ENCODE results near the gene AXDND1.

AXDND1 gene

DNA sequence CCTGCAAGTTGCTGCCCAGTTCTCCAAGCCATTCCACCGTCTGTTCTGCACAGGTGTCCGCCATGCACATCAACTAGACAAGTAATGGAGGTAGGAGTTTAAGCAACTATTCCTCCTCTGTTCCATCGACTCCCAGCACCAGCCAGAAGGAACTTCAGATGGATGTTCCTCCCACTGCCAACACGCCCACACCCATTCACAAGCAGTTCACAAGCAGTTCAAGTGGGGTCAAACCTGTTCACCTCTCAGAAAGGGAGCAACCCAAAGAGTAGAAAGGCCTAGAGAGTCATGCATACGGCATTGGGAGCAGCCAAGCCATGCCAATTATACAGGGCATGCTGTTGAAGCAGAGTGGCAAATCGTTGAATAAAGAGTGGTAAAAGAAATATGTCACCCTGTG lies 221.6 kb downstream of the AXDND1 start:
- DNase-seq: no peak

GRCh38 chr1:179588425-179589024 lies 222.8 kb downstream of the AXDND1 start:
- DNase-seq: no peak

DNA sequence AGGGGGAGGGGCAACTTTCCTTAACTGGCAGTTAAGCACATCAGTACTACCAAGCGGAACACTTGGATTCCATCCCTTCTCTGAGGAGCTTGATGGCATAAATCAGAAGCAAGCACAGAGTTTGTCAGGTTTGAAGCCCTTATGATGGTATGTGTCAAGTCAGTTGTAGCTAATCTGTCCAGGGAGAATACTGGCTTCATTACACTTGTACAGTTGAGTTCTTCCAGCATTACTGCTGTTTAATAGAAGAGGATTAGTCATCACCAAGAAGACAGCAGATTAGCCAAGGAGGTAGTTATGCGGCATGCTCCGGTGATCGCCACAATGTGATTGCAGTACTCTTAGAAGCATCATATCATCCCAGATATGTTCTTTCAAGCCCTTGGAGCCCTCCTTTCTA lies 223.7 kb downstream of the AXDND1 start:
- no peak for DNase-seq

DNA sequence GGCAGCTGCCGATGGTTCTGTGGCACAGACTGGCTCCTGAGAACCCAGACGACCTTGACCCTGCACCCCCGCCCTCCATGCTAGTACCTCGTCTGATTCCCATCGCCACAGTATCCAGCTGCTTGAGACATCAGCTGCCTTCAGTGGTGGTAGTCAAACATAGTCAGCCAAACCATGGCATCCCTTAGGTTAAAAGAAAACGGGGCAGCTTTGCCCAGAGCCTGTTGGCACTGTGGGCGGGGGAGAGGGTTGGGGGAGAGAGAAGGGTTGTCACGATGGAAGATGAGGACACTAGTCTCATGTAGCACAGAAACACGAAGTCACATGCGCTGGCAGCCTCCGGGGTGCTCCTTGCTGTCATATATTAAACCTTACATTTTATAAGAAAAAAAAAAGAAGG lies 224.9 kb downstream of the AXDND1 start:
- no peak for DNase-seq

DNA sequence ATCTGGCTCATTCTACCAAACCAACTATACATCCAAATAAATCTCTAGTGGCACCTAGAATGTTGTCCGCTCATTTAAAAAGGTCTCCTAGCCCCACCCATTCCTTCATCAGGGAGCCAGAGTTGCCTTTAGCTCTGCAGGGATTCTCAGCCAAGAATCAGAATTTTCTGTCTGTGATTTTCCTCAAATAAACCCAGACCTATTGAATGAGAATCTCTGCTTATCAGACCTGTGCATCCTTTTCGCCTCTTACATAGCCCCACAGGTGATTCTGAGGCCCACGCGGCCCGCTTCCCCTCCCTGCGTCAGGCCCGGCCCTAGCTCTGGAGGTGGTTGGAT lies 225.5 kb downstream of the AXDND1 start:
- no peak for DNase-seq

DNA sequence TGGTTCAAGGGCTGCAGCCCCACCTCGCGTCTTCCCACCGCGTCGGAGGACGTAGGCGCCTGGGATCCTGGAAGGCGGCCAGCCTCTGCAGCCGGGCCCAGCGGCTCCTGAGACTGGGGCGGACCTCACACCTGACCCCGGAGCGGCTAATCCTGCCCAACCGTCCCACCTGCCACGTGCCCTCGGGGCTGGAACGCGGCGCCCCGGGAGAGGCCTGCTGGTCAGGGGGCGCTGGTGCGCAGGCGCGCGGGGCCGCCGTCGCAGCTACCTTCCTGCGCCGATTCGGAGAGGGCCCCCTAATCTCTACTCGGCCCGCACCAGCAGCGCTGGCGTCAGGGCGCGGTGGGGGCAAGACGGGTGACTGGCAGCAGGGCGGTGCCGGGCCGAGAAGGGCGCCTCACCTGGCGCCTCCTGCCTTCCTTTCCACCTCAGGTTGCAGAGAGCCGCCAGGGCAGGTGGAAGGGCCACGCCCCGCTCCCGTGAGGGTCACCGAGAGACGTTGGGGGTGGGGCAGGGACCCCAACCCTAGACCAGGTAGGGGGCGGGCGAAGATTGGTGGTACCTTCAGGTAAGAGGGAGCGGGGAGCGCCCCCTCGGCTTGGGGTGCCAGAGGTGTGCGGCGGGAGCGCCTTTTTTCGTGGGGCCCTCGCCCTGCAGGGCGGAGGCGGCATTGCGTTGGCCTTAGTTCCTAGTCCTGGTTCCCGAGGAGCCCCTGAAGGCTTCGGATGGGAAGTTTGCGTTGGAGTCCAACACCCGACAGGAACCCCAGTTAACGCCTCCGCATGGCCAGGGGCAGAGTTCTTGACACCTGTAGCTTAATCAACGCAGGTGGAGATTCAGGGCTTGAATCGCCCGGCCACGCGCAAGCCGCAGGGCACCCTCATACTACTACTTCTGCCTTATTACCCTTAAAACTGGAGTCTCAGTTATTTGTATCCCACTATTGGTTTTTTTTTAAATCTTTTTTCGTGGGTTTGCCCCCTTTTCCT lies 226.1 kb downstream of the AXDND1 start, which contains the start of gene TDRD5:
TDRD5 (plus strand) TSS at position 241 of the 989 bp plus-strand sequence. CDS start 784 bp downstream, outside the sequence.
- DNase-seq: no peak

- no peak for DNase-seq
These were observed 232.9 kb downstream of the AXDND1 start for GRCh38 chr1:179598631-179599030.

DNA sequence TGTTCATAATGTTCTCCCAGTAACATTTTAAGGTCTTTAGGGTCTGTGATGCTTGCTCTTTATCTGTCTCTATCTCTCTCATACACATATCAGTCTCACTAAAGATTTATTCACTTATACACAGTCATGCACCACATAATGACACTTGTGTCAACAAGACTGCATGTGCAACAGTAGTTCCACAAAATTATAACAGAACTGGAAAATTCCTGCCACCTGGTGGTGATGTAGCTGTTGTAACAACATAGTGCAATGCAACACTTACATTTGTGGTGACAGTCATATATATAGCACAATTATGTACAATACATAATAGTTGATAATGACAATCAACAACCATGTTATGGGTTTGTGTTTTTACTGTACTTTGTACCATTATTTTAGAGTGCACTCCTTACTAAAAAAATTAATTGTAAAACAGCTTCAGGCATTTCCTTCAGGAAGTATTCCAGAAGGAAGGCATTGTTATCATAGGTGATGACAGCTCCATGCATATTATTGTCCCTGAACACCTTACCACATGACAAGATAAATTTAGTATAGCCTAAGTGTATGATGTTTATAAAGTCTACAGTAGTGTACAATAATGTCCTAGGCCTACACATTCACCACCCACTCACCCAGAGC lies 234.0 kb downstream of the AXDND1 start:
- peak; percentile 46 for DNase-seq

DNA sequence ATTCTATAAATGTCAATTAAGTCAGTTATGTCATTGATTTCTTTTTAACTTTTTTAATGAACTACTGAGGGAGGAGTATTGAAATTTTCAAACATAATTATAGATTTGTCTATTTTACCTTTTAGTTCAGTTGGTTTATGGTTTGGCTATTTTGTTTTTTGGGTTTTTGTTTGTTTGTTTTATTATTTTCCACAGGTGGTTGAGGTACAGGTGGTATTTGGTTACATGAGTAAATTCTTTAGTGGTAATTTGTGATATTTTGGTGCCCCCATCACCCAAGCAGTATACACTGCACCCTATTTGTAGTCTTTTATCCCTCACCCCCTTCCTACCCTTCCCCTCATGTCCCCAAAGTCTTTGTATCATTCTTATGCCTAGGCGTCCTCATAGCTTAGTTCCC lies 235.3 kb downstream of the AXDND1 start:
- no peak for DNase-seq

All from NCI-H1105 (cell line).